ENCODE data around the gene LAIR2. TPM values are rescaled to one million over a fixed set of nuclear protein-coding genes. Genes with fewer than 3 reads are reported as not detected.

The LAIR2 gene
- total and polyA plus RNA-seq, 9 donors, result 0.29 to 0.41 TPM; not detected in 7

GRCh38 chr19:54532528-54532927, 29.9 kb downstream of the LAIR2 start:
- H3K9me3 ChIP-seq (replicated peaks; ENCODE audit: control insufficient read depth, low read depth, low read length), result peaks cover 2% of the 10 kb centered on the region
- 83% methylated on average over 1 of the region's 4 CpGs for WGBS (ENCODE audit: insufficient coverage)
- H3K4me1 ChIP-seq (ENCODE audit: control insufficient read depth, insufficient read depth, low read length), result no peaks in the 10 kb centered on the region
- DNase-seq, result peak; percentile 7
- H3K36me3 ChIP-seq (ENCODE audit: control insufficient read depth, insufficient read depth, low read length), result no peaks in the 10 kb centered on the region
- no peak overlapping the region for H3K4me3 ChIP-seq (ENCODE audit: low read length)
- no peak overlapping the region for H3K27ac ChIP-seq (ENCODE audit: low read length)
- H3K27me3 ChIP-seq (ENCODE audit: control insufficient read depth, insufficient read depth, low read length), result no peaks in the 10 kb centered on the region

DNA sequence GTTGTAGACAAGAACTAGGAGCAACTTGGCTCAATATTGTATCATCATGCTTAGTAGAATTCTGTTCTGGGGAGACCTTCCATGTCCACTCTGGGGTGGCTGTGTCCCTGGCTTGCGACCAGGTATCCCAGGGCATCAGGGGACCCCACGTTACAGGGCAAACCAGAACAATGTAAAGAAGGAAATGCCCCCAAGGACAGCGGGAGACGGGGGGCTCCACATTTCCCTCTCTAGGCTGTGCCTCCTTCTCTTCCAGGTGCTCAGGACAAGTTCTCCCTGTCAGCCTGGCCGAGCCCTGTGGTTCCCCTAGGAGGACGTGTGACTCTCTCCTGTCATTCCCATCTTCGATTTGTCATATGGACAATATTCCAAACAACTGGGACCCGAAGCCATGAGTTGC, 30.8 kb downstream of the LAIR2 start:
- Histone ChIP-seq H3K27me3 (ENCODE audit: control insufficient read depth, insufficient read depth, low read length) (no peaks in the 10 kb centered on the region), H3K4me1 (ENCODE audit: control insufficient read depth, insufficient read depth, low read length) (no peaks in the 10 kb centered on the region), H3K27ac (ENCODE audit: low read length) (no peak overlapping the region), H3K4me3 (ENCODE audit: low read length) (no peak overlapping the region), H3K36me3 (ENCODE audit: control insufficient read depth, insufficient read depth, low read length) (no peaks in the 10 kb centered on the region), H3K9me3 (replicated peaks; ENCODE audit: control insufficient read depth, low read depth, low read length) (peaks cover 2% of the 10 kb centered on the region)
- WGBS (ENCODE audit: insufficient coverage), result 74% methylated on average over 8 of the region's 8 CpGs
- DNase-seq, result no peak

DNA sequence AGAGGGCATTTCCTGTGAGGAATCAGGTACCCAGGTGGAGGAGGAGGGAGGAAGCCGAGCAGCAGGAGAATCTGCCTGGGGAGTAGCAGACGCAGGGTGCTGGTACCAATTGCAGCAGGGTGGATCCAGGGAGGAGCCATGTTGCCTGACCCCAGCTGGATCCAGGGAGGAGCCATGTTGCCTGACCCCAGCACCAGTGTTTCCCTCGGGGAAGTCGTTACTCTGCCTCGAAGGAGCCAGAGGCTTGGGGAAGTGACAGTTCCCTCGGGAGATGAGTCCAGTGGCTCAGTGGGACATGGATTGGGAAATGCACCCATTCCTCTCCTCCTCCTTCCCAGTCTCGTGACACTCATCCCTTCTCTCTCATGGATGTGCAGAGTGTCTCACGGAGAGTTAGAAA, 31.5 kb downstream of the LAIR2 start:
- WGBS (ENCODE audit: insufficient coverage), result 57% methylated on average over 2 of the region's 8 CpGs

DNA sequence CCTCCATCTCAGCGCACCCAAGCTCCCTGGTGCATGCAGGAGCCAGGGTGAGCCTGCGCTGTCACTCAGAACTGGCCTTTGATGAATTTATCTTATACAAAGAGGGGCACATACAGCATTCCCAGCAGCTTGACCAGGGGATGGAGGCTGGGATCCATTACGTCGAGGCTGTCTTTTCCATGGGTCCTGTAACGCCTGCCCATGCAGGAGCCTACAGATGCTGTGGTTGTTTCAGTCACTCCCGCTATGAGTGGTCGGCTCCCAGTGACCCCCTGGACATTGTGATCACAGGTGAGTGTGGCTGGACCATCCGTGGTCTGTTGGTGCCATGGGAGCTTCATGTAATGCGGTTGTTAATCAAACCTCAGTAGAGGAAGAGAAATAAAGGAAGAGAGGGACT, 33.0 kb downstream of the LAIR2 start:
- Histone ChIP-seq H3K9me3 (replicated peaks; ENCODE audit: control insufficient read depth, low read depth, low read length) (peaks cover 2% of the 10 kb centered on the region), H3K27me3 (ENCODE audit: control insufficient read depth, insufficient read depth, low read length) (peaks cover 1% of the 10 kb centered on the region), H3K36me3 (ENCODE audit: control insufficient read depth, insufficient read depth, low read length) (no peaks in the 10 kb centered on the region), H3K4me3 (ENCODE audit: low read length) (no peak overlapping the region), H3K4me1 (ENCODE audit: control insufficient read depth, insufficient read depth, low read length) (no peaks in the 10 kb centered on the region), H3K27ac (ENCODE audit: low read length) (no peak overlapping the region)
- WGBS (ENCODE audit: insufficient coverage), result 90% methylated on average over 6 of the region's 9 CpGs
- no peak for DNase-seq

More for the DNA sequence above, 31.5 kb downstream of the LAIR2 start:
- H3K4me1 ChIP-seq (ENCODE audit: control insufficient read depth, insufficient read depth, low read length), result no peaks in the 10 kb centered on the region
- no peaks in the 10 kb centered on the region for H3K36me3 ChIP-seq (ENCODE audit: control insufficient read depth, insufficient read depth, low read length)
- no peaks in the 10 kb centered on the region for H3K27me3 ChIP-seq (ENCODE audit: control insufficient read depth, insufficient read depth, low read length)
- H3K9me3 ChIP-seq (replicated peaks; ENCODE audit: control insufficient read depth, low read depth, low read length), result peaks cover 2% of the 10 kb centered on the region
- DNase-seq, result no peak
- no peak overlapping the region for H3K4me3 ChIP-seq (ENCODE audit: low read length)
- H3K27ac ChIP-seq (ENCODE audit: low read length), result no peak overlapping the region

- Histone ChIP-seq H3K4me3 (ENCODE audit: low read length) (no peak overlapping the region), H3K9me3 (replicated peaks; ENCODE audit: control insufficient read depth, low read depth, low read length) (peaks cover 2% of the 10 kb centered on the region), H3K4me1 (ENCODE audit: control insufficient read depth, insufficient read depth, low read length) (no peaks in the 10 kb centered on the region), H3K36me3 (ENCODE audit: control insufficient read depth, insufficient read depth, low read length) (no peaks in the 10 kb centered on the region), H3K27me3 (ENCODE audit: control insufficient read depth, insufficient read depth, low read length) (peaks cover 3% of the 10 kb centered on the region), H3K27ac (ENCODE audit: low read length) (no peak overlapping the region)
- DNase-seq, result no peak
- WGBS (ENCODE audit: insufficient coverage), result 77% methylated on average over 3 of the region's 9 CpGs
These were observed 34.3 kb downstream of the LAIR2 start for GRCh38 chr19:54536956-54537355.

DNA sequence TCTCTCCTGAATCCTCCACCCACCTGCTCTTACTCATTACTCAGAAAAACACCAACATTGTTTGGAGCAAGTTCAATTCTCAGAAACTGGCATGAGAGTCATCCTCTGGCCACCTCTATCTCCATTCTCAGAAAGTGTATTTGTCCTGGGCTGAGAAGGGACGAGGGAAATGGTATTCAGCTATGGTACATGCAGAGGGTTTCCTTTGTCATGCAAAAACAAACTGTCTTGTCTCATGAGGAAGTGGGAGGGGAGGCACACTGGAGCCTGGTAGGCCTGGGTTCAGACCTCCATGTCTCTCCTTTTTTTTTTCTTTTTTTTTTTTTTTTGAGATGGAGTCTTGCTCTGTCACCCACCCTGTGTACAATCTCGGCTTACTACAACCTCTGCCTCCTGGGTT, 39.1 kb downstream of the LAIR2 start:
- Histone ChIP-seq H3K4me3 (ENCODE audit: low read length) (no peak overlapping the region), H3K4me1 (ENCODE audit: control insufficient read depth, insufficient read depth, low read length) (no peaks in the 10 kb centered on the region), H3K27ac (ENCODE audit: low read length) (no peak overlapping the region), H3K27me3 (ENCODE audit: control insufficient read depth, insufficient read depth, low read length) (peaks cover 3% of the 10 kb centered on the region), H3K36me3 (ENCODE audit: control insufficient read depth, insufficient read depth, low read length) (no peaks in the 10 kb centered on the region), H3K9me3 (replicated peaks; ENCODE audit: control insufficient read depth, low read depth, low read length) (no peaks in the 10 kb centered on the region)
- 50% methylated on average over 1 of the region's 2 CpGs for WGBS (ENCODE audit: insufficient coverage)
- DNase-seq, result no peak

GRCh38 chr19:54548806-54549205, 46.2 kb downstream of the LAIR2 start:
- H3K9me3 ChIP-seq (replicated peaks; ENCODE audit: control insufficient read depth, low read depth, low read length), result peaks cover 2% of the 10 kb centered on the region
- 85% methylated on average over 16 of the region's 16 CpGs for WGBS (ENCODE audit: insufficient coverage)
- no peaks in the 10 kb centered on the region for H3K27me3 ChIP-seq (ENCODE audit: control insufficient read depth, insufficient read depth, low read length)
- no peaks in the 10 kb centered on the region for H3K4me1 ChIP-seq (ENCODE audit: control insufficient read depth, insufficient read depth, low read length)
- DNase-seq, result no peak
- no peak overlapping the region for H3K27ac ChIP-seq (ENCODE audit: low read length)
- H3K36me3 ChIP-seq (ENCODE audit: control insufficient read depth, insufficient read depth, low read length), result no peaks in the 10 kb centered on the region
- H3K4me3 ChIP-seq (ENCODE audit: low read length), result no peak overlapping the region

GRCh38 chr19:54549224-54549623, 46.6 kb downstream of the LAIR2 start:
- Histone ChIP-seq H3K9me3 (replicated peaks; ENCODE audit: control insufficient read depth, low read depth, low read length) (peaks cover 2% of the 10 kb centered on the region), H3K36me3 (ENCODE audit: control insufficient read depth, insufficient read depth, low read length) (no peaks in the 10 kb centered on the region), H3K4me3 (ENCODE audit: low read length) (no peak overlapping the region), H3K4me1 (ENCODE audit: control insufficient read depth, insufficient read depth, low read length) (no peaks in the 10 kb centered on the region), H3K27ac (ENCODE audit: low read length) (no peak overlapping the region), H3K27me3 (ENCODE audit: control insufficient read depth, insufficient read depth, low read length) (no peaks in the 10 kb centered on the region)
- WGBS (ENCODE audit: insufficient coverage), result 72% methylated on average over 13 of the region's 14 CpGs
- no peak for DNase-seq

DNA sequence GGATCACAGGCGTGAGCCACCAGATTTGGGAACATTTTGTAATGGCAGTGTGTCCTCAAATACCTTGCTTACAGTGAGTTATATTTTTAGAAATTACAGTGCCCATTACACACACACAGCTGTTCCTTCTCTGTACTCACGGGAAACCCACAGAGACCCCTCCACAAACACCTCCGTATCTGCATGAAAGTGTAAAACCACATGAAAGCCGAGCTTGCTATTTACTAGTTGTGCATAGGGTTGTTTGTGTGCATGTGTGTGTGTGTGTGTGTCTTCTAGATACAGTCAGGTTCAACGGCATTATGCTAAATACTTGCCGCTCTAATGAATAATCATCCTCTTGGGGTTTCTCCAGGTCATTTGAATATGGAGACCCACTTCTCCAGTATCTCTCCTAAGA, 48.7 kb downstream of the LAIR2 start:
- no peak overlapping the region for H3K4me3 ChIP-seq (ENCODE audit: low read length)
- H3K4me1 ChIP-seq (ENCODE audit: control insufficient read depth, insufficient read depth, low read length), result no peaks in the 10 kb centered on the region
- H3K27me3 ChIP-seq (ENCODE audit: control insufficient read depth, insufficient read depth, low read length), result no peaks in the 10 kb centered on the region
- H3K27ac ChIP-seq (ENCODE audit: low read length), result no peak overlapping the region
- peaks cover 2% of the 10 kb centered on the region for H3K9me3 ChIP-seq (replicated peaks; ENCODE audit: control insufficient read depth, low read depth, low read length)
- H3K36me3 ChIP-seq (ENCODE audit: control insufficient read depth, insufficient read depth, low read length), result no peaks in the 10 kb centered on the region
- DNase-seq, result no peak
- 60% methylated on average over 1 of the region's 6 CpGs for WGBS (ENCODE audit: insufficient coverage)

DNA sequence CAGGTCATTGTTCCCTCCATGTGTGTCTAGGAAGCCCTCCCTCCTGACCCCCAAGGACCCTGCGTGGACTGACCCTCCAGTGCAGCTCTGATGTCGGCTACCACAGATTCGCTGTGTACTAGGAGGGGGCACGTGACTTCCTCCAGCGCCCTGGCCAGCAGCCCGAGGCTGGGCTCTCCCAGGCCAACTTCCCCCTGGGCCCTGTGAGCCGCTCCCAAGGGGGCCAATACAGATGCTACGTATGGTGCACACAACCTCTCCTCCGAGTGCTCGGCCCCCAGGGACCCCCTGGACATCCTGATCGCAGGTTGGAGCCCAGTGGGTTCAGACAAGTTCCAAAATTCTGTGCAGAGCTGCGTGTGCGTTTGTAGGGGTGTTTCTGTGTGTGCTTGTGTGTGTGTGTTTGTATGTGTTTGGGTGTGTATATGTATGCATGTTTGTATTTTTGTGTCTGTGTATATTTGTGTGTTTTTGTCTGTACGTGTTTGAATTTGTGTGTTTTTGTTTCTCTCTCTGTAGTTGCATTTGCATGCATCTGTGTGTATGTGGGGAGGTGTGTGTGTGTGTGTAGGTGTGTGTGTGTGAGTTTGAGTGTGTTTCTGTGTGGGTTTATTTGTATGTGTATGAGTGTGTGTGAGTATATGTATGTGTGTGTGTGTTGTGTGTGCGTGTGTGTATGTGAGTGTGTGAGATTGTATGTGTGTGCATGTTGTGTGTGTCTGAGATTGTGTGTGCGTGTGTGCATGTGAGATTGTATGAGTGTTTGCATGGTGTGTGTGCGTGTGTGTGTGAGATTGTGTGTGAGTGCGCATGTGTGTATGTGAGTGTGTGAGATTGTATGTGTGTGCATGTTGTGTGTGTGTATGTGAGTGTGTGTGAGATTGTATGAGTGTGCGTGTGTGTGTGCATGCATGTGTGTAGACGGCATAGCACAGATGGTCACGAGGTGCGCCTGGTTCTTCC, 49.6 kb downstream of the LAIR2 start:
- Histone ChIP-seq H3K4me1 (ENCODE audit: control insufficient read depth, insufficient read depth, low read length) (no peaks in the 10 kb centered on the region), H3K4me3 (ENCODE audit: low read length) (no peak overlapping the region), H3K9me3 (replicated peaks; ENCODE audit: control insufficient read depth, low read depth, low read length) (peaks cover 2% of the 10 kb centered on the region), H3K36me3 (ENCODE audit: control insufficient read depth, insufficient read depth, low read length) (no peaks in the 10 kb centered on the region), H3K27me3 (ENCODE audit: control insufficient read depth, insufficient read depth, low read length) (no peaks in the 10 kb centered on the region), H3K27ac (ENCODE audit: low read length) (no peak overlapping the region)
- DNase-seq, result peak; percentile 20
- 82% methylated on average over 19 of the region's 22 CpGs for WGBS (ENCODE audit: insufficient coverage)
